ENCODE measurements around the gene KLHL5. TPM values are rescaled to one million over a fixed set of nuclear protein-coding genes. Genes with fewer than 3 reads are reported as not detected.

Gene KLHL5
- total and polyA plus RNA-seq, 4 donors, result 8.6 to 56.2 (median 32.8) TPM

- ATAC-seq (ENCODE audit: insufficient read depth, low FRiP score) (no peak), DNase-seq (no peak)
- no peaks in the 10 kb centered on the region for H3K4me1 ChIP-seq (ENCODE audit: control insufficient read depth in 5 of 5, insufficient read depth in 5 of 5, low read length in 5 of 5)
- TF ChIP-seq CTCF (IDR thresholded peaks at IDR 0.05; ENCODE audit: control extremely low read depth, extremely low read depth), result no peak
- no peak overlapping the region for H3K9ac ChIP-seq (ENCODE audit: insufficient read depth in 1 of 2, low read length in 2 of 2)
- no peak overlapping the region for H3K27ac ChIP-seq (ENCODE audit: low read depth in 1 of 2, low read length in 1 of 2)
- no peaks in the 10 kb centered on the region for H3K9me3 ChIP-seq (ENCODE audit: control insufficient read depth in 4 of 4, insufficient read depth in 3 of 4, low read length in 3 of 4)
- H3K36me3 ChIP-seq (ENCODE audit: control insufficient read depth in 4 of 4, insufficient read depth in 4 of 4, low read length in 4 of 4), result peaks cover 0 to 5% (median 0%) of the 10 kb centered on the region in 4 donors
- H3K4me3 ChIP-seq, result no peak overlapping the region
- 94 to 96% methylated on average over 9 of the region's 9 CpGs for WGBS, 2 donors
- H3K27me3 ChIP-seq (ENCODE audit: control insufficient read depth in 3 of 3, insufficient read depth in 3 of 3, low read length in 2 of 3), result no peaks in the 10 kb centered on the region
Measured at GRCh38 chr4:39124885-39125599, 63.0 kb downstream of the KLHL5 start.

GRCh38 chr4:39125600-39125985 is 63.6 kb downstream of the KLHL5 start:
- Histone ChIP-seq H3K27me3 (ENCODE audit: control insufficient read depth in 3 of 3, insufficient read depth in 3 of 3, low read length in 2 of 3) (no peaks in the 10 kb centered on the region), H3K27ac (ENCODE audit: low read depth in 1 of 2, low read length in 1 of 2) (no peak overlapping the region), H3K9ac (ENCODE audit: insufficient read depth in 1 of 2, low read length in 2 of 2) (no peak overlapping the region), H3K9me3 (ENCODE audit: control insufficient read depth in 4 of 4, insufficient read depth in 3 of 4, low read length in 3 of 4) (no peaks in the 10 kb centered on the region), H3K4me1 (ENCODE audit: control insufficient read depth in 5 of 5, insufficient read depth in 5 of 5, low read length in 5 of 5) (no peaks in the 10 kb centered on the region), H3K4me3 (no peak overlapping the region), H3K36me3 (ENCODE audit: control insufficient read depth in 4 of 4, insufficient read depth in 4 of 4, low read length in 4 of 4) (peaks cover 0 to 5% (median 0%) of the 10 kb centered on the region in 4 donors)
- no peak for TF ChIP-seq CTCF (IDR thresholded peaks at IDR 0.05; ENCODE audit: control extremely low read depth, extremely low read depth)
- no peak for DNase-seq
- WGBS, 2 donors, result 95 to 98% methylated on average over 3 of the region's 3 CpGs
- no peak for ATAC-seq (ENCODE audit: insufficient read depth, low FRiP score)

GRCh38 chr4:39126256-39127095 is 64.4 kb downstream of the KLHL5 start:
- Histone ChIP-seq H3K9me3 (ENCODE audit: control insufficient read depth in 4 of 4, insufficient read depth in 3 of 4, low read length in 3 of 4) (no peaks in the 10 kb centered on the region), H3K4me3 (no peak overlapping the region), H3K36me3 (ENCODE audit: control insufficient read depth in 4 of 4, insufficient read depth in 4 of 4, low read length in 4 of 4) (peaks cover 0 to 3% (median 0%) of the 10 kb centered on the region in 4 donors), H3K9ac (ENCODE audit: insufficient read depth in 1 of 2, low read length in 2 of 2) (no peak overlapping the region), H3K27ac (ENCODE audit: low read depth in 1 of 2, low read length in 1 of 2) (no peak overlapping the region), H3K27me3 (ENCODE audit: control insufficient read depth in 3 of 3, insufficient read depth in 3 of 3, low read length in 2 of 3) (no peaks in the 10 kb centered on the region), H3K4me1 (ENCODE audit: control insufficient read depth in 5 of 5, insufficient read depth in 5 of 5, low read length in 5 of 5) (no peaks in the 10 kb centered on the region)
- 95 to 96% methylated on average over 11 of the region's 11 CpGs for WGBS, 2 donors
- ATAC-seq (ENCODE audit: insufficient read depth, low FRiP score) (no peak), DNase-seq (no peak)
- TF ChIP-seq CTCF (IDR thresholded peaks at IDR 0.05; ENCODE audit: control extremely low read depth, extremely low read depth), result no peak

Data from lung (tissue), 12 donors.